Mammary microvascular endothelial cell (primary cell): ENCODE measurements around the gene SRGAP1. TPM values are rescaled to one million over a fixed set of nuclear protein-coding genes. Genes with fewer than 3 reads are reported as not detected.

Source experiments
- total RNA-seq: library from RNA; depleted of rRNA; stranded (reverse); fragments of >200 nt; gene quantifications from 2 replicates; pipeline ENCODE4 v1.2.3, GENCODE V29; 2015

The SRGAP1 gene
- 5.3 and 6.9 TPM in 2 replicates for total RNA-seq

DNA sequence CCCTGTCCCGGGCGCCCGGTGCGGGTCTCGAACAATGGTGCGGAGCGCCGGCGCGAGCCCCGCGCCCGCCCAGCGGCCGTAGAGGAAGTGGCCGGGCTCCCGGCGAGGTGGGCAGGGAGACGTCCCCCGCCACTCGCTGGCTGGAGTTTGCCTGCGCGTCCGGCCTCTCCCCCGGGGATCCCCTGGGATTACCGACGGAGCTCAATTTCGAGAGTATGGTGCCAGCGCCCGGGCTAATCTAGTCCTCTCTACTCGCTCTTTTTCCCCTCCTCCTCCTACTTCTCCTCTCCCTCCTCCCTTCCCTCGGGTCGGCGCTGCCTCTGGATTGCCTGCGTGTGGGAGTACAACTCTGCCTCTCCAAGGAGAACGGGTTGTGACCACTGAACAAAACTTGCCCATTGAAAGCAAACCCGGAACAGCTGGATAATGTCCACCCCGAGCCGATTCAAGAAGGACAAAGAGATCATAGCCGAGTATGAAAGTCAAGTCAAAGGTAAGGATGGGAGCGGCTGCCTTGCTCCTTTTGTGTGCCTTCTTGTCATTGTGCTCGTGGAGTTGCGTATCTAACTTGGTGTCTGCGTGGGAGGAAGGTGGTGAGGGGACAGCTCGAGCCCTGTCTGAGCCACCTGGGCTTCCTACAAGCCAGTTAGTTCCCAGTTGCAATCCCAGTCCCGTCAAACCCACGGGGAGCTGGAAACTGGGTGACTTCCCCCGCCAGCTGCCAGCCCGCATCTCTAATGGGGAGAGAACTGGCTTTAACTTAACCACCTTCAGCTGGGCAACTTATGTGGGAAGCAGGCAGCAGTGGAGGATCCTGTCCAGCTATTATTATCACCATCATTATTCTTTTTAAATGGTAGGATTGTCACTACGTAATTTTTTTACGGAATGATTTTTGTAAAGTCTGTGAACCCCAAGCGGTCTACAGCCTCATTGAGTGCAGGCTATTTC is at the start of gene SRGAP1:
TSS of gene SRGAP1 (plus strand) at position 310 of the 951 bp plus-strand sequence. CDS start at position 427, 117 bp downstream.

Other genes with a start within 250 kb of the SRGAP1 start
- gene DPY19L2, start 176.2 kb upstream of the SRGAP1 start, total RNA-seq, result 1.5 and 1.6 TPM in 2 replicates
- 15.9 and 18.8 TPM in 2 replicates for gene RXYLT1, start 64.8 kb upstream of the SRGAP1 start, total RNA-seq